GM21526 (cell line): Measurements from ENCODE around the gene RCN2.
A peak's percentile ranks its signal among the peaks of the same experiment; 100 is the strongest.

Experiments used
- ATAC-seq: cut with Tn5 transposase; IDR thresholded peaks from one replicate; pipeline ENCODE4 v1.9.1; 2021; ENCODE audit warnings: moderate library complexity; ENCODE audit not compliant: unreplicated experiment, low FRiP score

RCN2 gene

DNA sequence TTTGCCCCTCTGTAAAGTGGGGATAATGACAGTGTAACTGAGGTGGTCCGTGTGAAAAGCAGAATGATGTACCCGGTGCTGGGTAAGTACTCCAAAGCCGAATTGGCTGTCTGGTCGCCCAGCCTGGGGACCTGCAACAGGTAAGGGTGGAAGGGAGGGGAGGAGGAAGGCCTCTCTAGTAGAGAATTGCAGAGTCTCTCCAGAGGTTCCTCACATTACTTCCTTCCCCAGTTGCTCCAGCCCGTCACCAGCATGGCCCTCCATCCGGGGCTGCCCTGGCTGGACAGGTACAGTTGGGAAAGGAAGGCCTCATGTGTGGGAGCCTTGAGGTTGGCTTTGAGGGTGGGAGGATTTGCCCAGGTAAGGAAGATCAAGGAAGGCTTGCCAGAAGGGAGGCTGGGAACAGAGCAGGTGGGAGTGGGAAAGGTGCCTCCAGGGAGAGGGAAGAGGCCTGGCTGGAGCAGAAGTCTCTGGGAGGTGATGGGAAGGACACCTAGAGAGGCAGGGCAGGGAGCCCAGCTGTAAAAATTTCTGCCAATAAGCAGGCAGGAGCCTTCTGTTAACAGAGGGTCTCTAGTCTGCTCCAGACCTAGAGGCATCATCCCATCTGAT, 61.7 kb downstream of the RCN2 start:
- no peak for ATAC-seq

DNA sequence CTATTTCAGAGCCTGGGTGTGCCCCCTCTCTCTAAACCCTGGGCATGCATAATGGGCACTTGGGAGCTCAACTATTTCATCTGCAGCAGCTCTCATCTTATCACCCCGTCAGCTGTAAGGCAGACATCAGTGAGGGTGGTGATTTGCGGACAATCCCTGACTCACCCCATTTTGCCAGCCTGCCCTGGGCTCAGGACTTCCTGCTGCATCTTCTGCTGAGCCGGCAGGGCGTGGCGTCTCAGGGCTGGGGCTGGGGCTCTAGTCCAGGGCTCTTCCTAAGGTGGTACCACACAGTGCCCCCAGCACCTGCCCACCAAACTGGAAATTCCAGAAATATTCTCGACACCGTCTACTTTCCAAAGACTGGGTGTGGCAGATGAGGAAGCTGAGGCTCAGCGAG, 62.5 kb downstream of the RCN2 start:
- no peak for ATAC-seq

- no peak for ATAC-seq
Observed at GRCh38 chr15:76994496-76994895, 62.9 kb downstream of the RCN2 start.

- ATAC-seq: peak; percentile 44
Observed at GRCh38 chr15:76994971-76995945, 63.7 kb downstream of the RCN2 start, which contains the start of gene PSTPIP1. Gene PSTPIP1 (plus strand): TSS chr15:76995126. CDS start chr15:76995574, 448 bp downstream.

GRCh38 chr15:76996076-76996525, 64.6 kb downstream of the RCN2 start:
- no peak for ATAC-seq

DNA sequence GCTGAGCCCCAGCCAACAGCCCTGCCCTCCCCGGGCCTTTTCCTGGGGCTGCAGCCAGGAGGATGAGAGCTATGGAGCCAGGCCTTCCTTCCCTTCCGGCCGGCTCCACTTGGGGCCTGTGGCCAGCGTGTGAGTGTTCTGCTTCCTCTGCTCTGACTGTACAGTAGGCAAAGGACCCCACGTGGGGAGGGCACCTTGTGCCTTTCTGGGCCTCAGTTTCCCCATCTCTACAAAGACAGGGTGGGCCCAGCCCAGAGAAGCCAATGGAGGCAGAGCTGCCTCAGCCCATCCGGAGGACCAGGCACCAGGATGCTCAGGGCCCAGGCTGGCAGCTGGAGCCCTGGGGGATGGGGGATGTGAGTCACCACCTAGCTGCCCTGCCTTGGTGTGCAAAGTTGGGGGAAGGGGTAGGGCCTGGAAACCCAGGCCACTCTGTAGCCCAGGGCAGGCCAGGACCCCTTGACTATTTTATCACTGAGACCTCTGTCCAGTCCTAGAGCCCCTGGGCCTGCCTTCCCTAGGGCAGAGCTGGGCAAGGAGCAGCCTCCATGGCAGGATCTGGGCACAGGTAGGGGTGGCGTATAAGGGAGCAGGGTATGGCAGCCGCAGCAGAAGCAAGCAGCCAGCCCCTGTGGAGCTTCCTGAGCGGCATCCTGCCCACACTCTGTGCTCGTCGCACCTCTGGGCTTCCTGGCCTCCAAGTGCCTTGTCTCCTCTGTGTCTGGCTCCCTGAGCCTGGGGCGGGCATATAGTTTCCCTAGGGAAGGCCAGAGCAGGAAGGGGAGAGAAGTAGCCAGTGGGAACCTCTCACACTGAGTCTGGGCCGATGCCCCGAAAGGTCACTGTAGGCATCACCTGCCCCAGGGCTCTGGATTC, 65.2 kb downstream of the RCN2 start:
- no peak for ATAC-seq

GRCh38 chr15:76998663-76999285, 67.2 kb downstream of the RCN2 start:
- ATAC-seq: no peak

- ATAC-seq: no peak
Observed at GRCh38 chr15:76999996-77000395, 68.4 kb downstream of the RCN2 start.

- no peak for ATAC-seq
Observed at GRCh38 chr15:77001351-77001750, 69.8 kb downstream of the RCN2 start.

- ATAC-seq: no peak
Observed at GRCh38 chr15:77001966-77002365, 70.4 kb downstream of the RCN2 start.

- no peak for ATAC-seq
Observed at GRCh38 chr15:77002436-77002835, 70.9 kb downstream of the RCN2 start.

- no peak for ATAC-seq
Observed at GRCh38 chr15:77002954-77003912, 71.7 kb downstream of the RCN2 start.
